Measurements from ENCODE around the gene NETO1.

Gene NETO1

DNA sequence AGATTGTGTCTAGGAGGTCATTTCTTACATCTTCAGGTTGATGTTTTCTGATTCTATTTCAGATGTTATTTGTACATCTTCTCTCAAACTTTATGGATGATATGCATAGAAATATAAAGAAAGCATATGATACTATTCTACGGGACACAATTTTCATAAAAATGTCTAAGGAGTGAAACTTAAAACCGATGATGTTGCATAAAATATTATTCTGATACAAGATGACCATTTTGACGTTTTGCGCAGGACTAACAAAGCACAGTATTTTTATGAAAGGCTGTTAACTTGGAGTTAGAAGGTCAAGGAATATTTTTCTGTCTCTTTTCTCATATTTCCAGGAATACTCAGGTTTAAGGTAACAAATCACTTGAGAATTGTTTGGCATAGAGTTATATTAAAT is 8.7 kb downstream of the NETO1 start:
- no peaks in the 10 kb centered on the region for H3K9me3 ChIP-seq (ENCODE audit: severe bottlenecking)
- TF ChIP-seq, protein P1, sequence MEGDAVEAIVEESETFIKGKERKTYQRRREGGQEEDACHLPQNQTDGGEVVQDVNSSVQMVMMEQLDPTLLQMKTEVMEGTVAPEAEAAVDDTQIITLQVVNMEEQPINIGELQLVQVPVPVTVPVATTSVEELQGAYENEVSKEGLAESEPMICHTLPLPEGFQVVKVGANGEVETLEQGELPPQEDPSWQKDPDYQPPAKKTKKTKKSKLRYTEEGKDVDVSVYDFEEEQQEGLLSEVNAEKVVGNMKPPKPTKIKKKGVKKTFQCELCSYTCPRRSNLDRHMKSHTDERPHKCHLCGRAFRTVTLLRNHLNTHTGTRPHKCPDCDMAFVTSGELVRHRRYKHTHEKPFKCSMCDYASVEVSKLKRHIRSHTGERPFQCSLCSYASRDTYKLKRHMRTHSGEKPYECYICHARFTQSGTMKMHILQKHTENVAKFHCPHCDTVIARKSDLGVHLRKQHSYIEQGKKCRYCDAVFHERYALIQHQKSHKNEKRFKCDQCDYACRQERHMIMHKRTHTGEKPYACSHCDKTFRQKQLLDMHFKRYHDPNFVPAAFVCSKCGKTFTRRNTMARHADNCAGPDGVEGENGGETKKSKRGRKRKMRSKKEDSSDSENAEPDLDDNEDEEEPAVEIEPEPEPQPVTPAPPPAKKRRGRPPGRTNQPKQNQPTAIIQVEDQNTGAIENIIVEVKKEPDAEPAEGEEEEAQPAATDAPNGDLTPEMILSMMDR (IDR thresholded peaks at IDR 0.05; ENCODE audit: low read depth, low read length): no peak
- H3K27me3 ChIP-seq (ENCODE audit: insufficient read depth, low read depth, severe bottlenecking): no peaks in the 10 kb centered on the region
- no peak for DNase-seq
- no peak overlapping the region for H3K27ac ChIP-seq
- no peaks in the 10 kb centered on the region for H3K36me3 ChIP-seq
- no peak overlapping the region for H3K4me3 ChIP-seq (ENCODE audit: low read depth, low read length)

DNA sequence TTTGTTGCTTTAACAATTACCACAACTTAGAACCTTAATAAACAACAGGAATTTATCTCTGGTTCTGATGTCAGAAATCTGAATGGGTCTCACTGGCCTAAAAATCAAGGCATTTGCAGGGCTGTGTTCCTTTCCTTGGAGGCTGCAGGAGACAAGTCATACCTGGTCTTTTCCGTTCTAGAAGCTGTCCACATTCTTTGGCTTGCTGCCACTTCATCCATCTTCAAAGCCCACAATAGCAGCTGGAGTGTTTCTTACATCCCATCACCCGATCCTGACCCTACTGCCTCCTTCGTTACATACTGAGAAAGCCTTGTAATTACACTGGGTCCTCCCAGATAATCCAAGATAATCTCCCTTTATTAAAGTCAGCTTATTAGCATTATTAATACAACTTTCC is 18.1 kb downstream of the NETO1 start:
- TF ChIP-seq, protein P1 (IDR thresholded peaks at IDR 0.05; ENCODE audit: low read depth, low read length): no peak
- H3K4me3 ChIP-seq (ENCODE audit: low read depth, low read length): no peak overlapping the region
- H3K27me3 ChIP-seq (ENCODE audit: insufficient read depth, low read depth, severe bottlenecking): no peaks in the 10 kb centered on the region
- no peak overlapping the region for H3K27ac ChIP-seq
- no peaks in the 10 kb centered on the region for H3K36me3 ChIP-seq
- no peak for DNase-seq
- H3K9me3 ChIP-seq (ENCODE audit: severe bottlenecking): no peaks in the 10 kb centered on the region

DNA sequence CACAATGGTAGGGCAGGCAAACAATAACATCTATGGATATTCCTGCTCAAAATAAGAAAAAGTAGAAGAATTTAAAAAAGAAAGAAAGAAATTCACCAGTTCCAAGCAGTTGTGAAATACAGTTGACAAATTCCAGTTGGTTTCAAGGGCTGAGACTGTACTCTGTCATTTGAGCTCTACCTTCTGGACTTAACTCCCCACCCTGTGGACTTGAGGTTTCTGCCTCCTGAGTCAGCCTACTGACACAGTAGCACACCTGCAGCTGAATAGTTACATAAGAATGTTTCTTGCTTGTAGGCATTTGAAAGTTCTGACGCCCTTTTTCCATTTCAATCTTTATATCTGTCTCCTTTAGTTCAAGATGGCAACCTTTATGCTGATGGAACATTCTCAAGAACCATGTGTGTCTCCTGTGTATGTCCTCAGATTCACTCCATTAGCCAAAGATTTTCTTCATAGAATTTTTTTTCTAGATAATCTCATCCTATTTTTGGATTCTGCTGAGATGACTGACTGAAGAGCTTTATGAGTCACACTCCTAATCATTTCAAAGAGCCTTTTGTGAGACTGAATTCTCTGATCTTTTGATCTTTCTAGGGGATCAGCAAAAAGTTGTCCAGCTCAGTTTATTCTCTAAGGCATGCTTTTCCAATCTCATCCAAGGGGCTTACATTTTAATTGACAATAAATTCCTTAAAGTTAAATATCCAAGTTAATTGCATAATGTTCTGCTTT is 19.1 kb downstream of the NETO1 start:
- Histone ChIP-seq H3K4me3 (ENCODE audit: low read depth, low read length) (no peak overlapping the region), H3K9me3 (ENCODE audit: severe bottlenecking) (no peaks in the 10 kb centered on the region), H3K36me3 (no peaks in the 10 kb centered on the region), H3K27ac (no peak overlapping the region), H3K27me3 (ENCODE audit: insufficient read depth, low read depth, severe bottlenecking) (no peaks in the 10 kb centered on the region)
- TF ChIP-seq, protein P1 (IDR thresholded peaks at IDR 0.05; ENCODE audit: low read depth, low read length): no peak
- DNase-seq: no peak

DNA sequence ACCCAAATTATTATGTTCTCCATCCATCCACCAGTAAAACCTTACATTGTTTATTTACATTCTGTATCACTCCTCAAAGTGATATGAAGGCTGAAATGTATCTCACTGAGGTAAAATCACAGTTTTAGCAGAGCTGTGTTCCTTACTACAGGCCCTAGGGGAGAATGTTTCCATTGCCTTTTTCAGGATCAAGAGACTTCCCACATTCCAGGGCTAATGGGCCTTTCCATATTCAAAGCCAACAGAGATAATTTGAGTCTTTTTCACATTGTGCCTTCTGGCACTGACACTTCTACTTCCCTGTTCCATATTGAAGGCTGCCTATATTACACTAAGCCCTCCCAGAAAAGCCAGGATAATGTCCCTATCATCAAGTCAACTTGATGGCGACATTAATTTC is 20.0 kb downstream of the NETO1 start:
- TF ChIP-seq, protein P1 (IDR thresholded peaks at IDR 0.05; ENCODE audit: low read depth, low read length): no peak
- no peak overlapping the region for H3K27ac ChIP-seq
- H3K36me3 ChIP-seq: no peaks in the 10 kb centered on the region

DNA sequence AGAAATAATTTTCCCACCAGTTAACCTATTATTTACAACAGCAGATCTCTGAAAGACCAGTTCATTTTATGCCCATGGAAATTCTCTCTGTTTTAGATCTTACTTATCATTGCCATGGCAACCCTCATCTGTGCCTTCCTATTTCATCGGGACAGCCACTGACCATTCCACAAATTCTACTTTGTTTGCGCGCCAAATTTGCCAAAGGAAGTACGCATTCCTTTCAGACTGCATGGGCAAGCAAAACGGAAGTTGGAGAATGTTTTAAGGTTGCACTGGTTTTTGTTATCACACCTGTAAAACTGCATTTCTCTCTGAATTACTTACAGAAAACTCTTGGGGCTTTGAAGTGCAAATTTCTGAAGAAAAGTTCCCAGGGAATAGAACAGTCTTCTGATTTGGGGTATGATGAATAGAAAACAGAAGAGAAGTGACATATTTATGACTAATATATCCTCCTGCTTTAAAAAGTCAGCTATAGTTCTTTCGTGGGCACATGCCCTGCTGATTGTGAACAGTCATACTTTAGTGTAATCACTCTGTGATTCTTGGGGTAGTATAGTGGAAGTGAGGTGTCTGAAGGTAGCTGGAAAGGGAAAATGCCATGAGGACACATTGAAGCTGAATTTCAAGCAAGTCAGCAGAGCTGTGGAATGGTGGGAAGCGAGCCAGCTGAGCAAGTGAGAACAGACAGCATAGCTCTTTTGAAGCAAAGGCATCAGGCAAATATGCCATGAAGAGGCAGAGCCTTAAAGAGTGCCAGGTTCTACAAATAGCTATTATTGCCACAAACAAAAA is 20.9 kb downstream of the NETO1 start:
- Histone ChIP-seq H3K4me3 (ENCODE audit: low read depth, low read length) (no peak overlapping the region), H3K9me3 (ENCODE audit: severe bottlenecking) (no peaks in the 10 kb centered on the region), H3K27me3 (ENCODE audit: insufficient read depth, low read depth, severe bottlenecking) (no peaks in the 10 kb centered on the region), H3K27ac (no peak overlapping the region), H3K36me3 (no peaks in the 10 kb centered on the region)
- TF ChIP-seq, protein P1 (IDR thresholded peaks at IDR 0.05; ENCODE audit: low read depth, low read length): no peak
- no peak for DNase-seq

More for the DNA sequence above, 20.0 kb downstream of the NETO1 start:
- Histone ChIP-seq H3K4me3 (ENCODE audit: low read depth, low read length) (no peak overlapping the region), H3K9me3 (ENCODE audit: severe bottlenecking) (no peaks in the 10 kb centered on the region), H3K27me3 (ENCODE audit: insufficient read depth, low read depth, severe bottlenecking) (no peaks in the 10 kb centered on the region)
- DNase-seq: no peak
